GM12878 (cell line): ENCODE measurements around the gene IQCC. TPM values are rescaled to one million over a fixed set of nuclear protein-coding genes. Genes with fewer than 3 reads are reported as not detected.

Source experiments
- ATAC-seq: fragments of 200-7000 bp; cut with Tn5 transposase; 3 replicates; pipeline ENCODE4 v1.9.1; 2020; ENCODE audit warnings: mild to moderate bottlenecking, moderate library complexity
- BruUV-seq: library from RNA; stranded (reverse); fragments of 400-500 nt; replicated peaks from 2 replicates; lab custom pipeline; 2021; lab: Mats Ljungman, UMichigan
- CTCF ChIA-PET: fragments of 300-600 bp; sonication (Branson Sonifier 250); formaldehyde crosslinking; extraction: SDS; loops from one replicate; lab custom pipeline; 2021; ENCODE audit warnings: inconsistent platforms; lab: Yijun Ruan, JAX
- POLR2A ChIA-PET: fragments of 350-600 bp; formaldehyde crosslinking; extraction: SDS; loops from one replicate; lab custom pipeline; 2021; ENCODE audit warnings: inconsistent platforms; lab: Charles Lee
- RAD21 ChIA-PET: fragments of 300-600 bp; sonication (Branson Sonifier 250); formaldehyde crosslinking; loops from one replicate; lab custom pipeline; 2023; ENCODE audit warnings: antibody characterized with exemption; ENCODE audit not compliant: unreplicated experiment; lab: Charles Lee
- SMC1A ChIA-PET: fragments of 300-600 bp; sonication (Branson Sonifier 250); formaldehyde crosslinking; loops from one replicate; lab custom pipeline; 2023; ENCODE audit not compliant: unreplicated experiment, uncharacterized antibody; lab: Charles Lee
- DNase-seq: peaks from one replicate; pipeline ENCODE4 v3.0.0-alpha.2; 2011; ENCODE audit warnings: low read depth, low spot score
- FAIRE-seq: peaks from 3 replicates; lab custom pipeline; 2011; peaks lifted over from hg19 to GRCh38; lab: Jason Lieb, UNC
- H2AFZ ChIP-seq: 2 replicates; pipeline ENCODE4 v1.6.0; 2011; ENCODE audit warnings: low read depth, low read length, control low read depth; ENCODE audit not compliant: control insufficient read depth
- H3K27ac ChIP-seq: 2 replicates; pipeline ENCODE4 v1.5.1; 2011; ENCODE audit warnings: control low read depth; ENCODE audit not compliant: control insufficient read depth, insufficient read depth
- H3K27me3 ChIP-seq, 2 experiments: replicated peaks in 1 of 2; 2 replicates each; pipeline versions ENCODE4 v1.6.0 to v1.6.1; 2011; ENCODE audit warnings: low read length in 1 of 2; ENCODE audit not compliant: control insufficient read depth in 2 of 2, insufficient read depth in 2 of 2
- H3K36me3 ChIP-seq, 2 experiments: 2 replicates each; pipeline ENCODE4 v1.5.1; 2011; ENCODE audit warnings: low read length in 1 of 2; ENCODE audit not compliant: control insufficient read depth in 2 of 2, insufficient read depth in 2 of 2
- H3K4me1 ChIP-seq: 2 replicates; pipeline ENCODE4 v1.6.1; 2011; ENCODE audit warnings: mild to moderate bottlenecking, low read length, moderate library complexity, mixed read lengths; ENCODE audit not compliant: control insufficient read depth, insufficient read depth
- H3K4me2 ChIP-seq: 2 replicates; pipeline ENCODE4 v1.6.0; 2011; ENCODE audit warnings: control low read depth; ENCODE audit not compliant: control insufficient read depth, insufficient read depth
- H3K4me3 ChIP-seq: fragments of 200-600 bp; sonication (generic); 2 replicates; pipeline ENCODE4 v1.5.1; 2016
- H3K79me2 ChIP-seq: 2 replicates; pipeline ENCODE4 v1.6.0; 2011; ENCODE audit warnings: low read length; ENCODE audit not compliant: control insufficient read depth, insufficient read depth
- H3K9ac ChIP-seq: 2 replicates; pipeline ENCODE4 v1.8.0; 2011; ENCODE audit warnings: low read length, control low read depth, mixed read lengths; ENCODE audit not compliant: control insufficient read depth, insufficient read depth
- H3K9me3 ChIP-seq: replicated peaks from 3 replicates; pipeline ENCODE4 v1.5.1; 2011; ENCODE audit warnings: mild to moderate bottlenecking, low read length; ENCODE audit not compliant: control insufficient read depth, insufficient read depth
- H4K20me1 ChIP-seq: 2 replicates; pipeline ENCODE4 v1.6.0; 2011; ENCODE audit not compliant: control insufficient read depth, insufficient read depth
- ATF2 ChIP-seq: IDR thresholded peaks from 2 replicates; pipeline ENCODE4 v1.6.1; 2012; ENCODE audit warnings: low read length, inconsistent platforms
- BMI1 ChIP-seq: fragments of 450-650 bp; IDR thresholded peaks from 2 replicates; pipeline ENCODE4 v1.6.1; 2016; ENCODE audit warnings: mild to moderate bottlenecking, moderate library complexity, borderline replicate concordance
- CUX1 ChIP-seq: IDR thresholded peaks from 2 replicates; pipeline ENCODE4 v1.6.1; 2012; ENCODE audit warnings: improper control_type of control experiment, low read depth, low read length; ENCODE audit not compliant: insufficient replicate concordance
- EP300 ChIP-seq, 2 experiments: fragments of 150-350 bp in 1 of 2; IDR thresholded peaks; 2 replicates each; pipeline ENCODE4 v1.6.1; 2011 to 2012; ENCODE audit warnings: low read depth in 2 of 2, low read length in 2 of 2, borderline replicate concordance in 1 of 2, improper control_type of control experiment in 1 of 2, inconsistent platforms in 1 of 2; ENCODE audit not compliant: control insufficient read depth in 1 of 2
- HDAC2 ChIP-seq: fragments of 200-600 bp; sonication (generic); IDR thresholded peaks from 2 replicates; pipeline ENCODE4 v1.6.1; 2017
- HDGF ChIP-seq: fragments of 450-650 bp; IDR thresholded peaks from 2 replicates; pipeline ENCODE4 v1.6.1; 2016; ENCODE audit warnings: antibody characterized with exemption
- IRF4 ChIP-seq: IDR thresholded peaks from 2 replicates; pipeline ENCODE4 v1.6.1; 2011; ENCODE audit warnings: low read depth, low read length
- RAD51 ChIP-seq: fragments of 450-650 bp; IDR thresholded peaks from 2 replicates; pipeline ENCODE4 v1.6.1; 2016; ENCODE audit warnings: moderate library complexity, mild to moderate bottlenecking, inconsistent platforms
- RCOR1 ChIP-seq: conservative IDR thresholded peaks from 2 replicates; pipeline ENCODE4 v1.6.1; 2012; ENCODE audit warnings: low read depth, low read length, improper control_type of control experiment
- SREBF1 ChIP-seq: IDR thresholded peaks from 2 replicates; pipeline ENCODE4 v1.6.1; 2012; ENCODE audit warnings: mild to moderate bottlenecking, low read length
- USF2 ChIP-seq: IDR thresholded peaks from 2 replicates; pipeline ENCODE4 v1.6.1; 2011; ENCODE audit warnings: low read depth, low read length, improper control_type of control experiment, borderline replicate concordance
- ZNF592 ChIP-seq: fragments of 450-650 bp; IDR thresholded peaks from 2 replicates; pipeline ENCODE4 v1.6.1; 2017; ENCODE audit warnings: mild to moderate bottlenecking, moderate library complexity
- WGBS: methylation state at CpG from one replicate; pipeline ENCODE4 v1.1.6; 2016; ENCODE audit warnings: low lambda C conversion rate; ENCODE audit not compliant: insufficient replicate concordance, insufficient coverage; ENCODE audit errors: missing lambda C conversion rate; 5-methylcytosine and 5-hydroxymethylcytosine counted together
- in situ Hi-C: fragments of 300-500 bp; cut with MboI; formaldehyde crosslinking; loops from 9 replicates; pipeline ENCODE4 v1.14.3; 2018; ENCODE audit warnings: mixed read lengths
- intact Hi-C: fragments of 100-400 bp; cut with micrococcal nuclease; formaldehyde crosslinking; loops from one replicate; pipeline ENCODE4 v1.14.2; 2022; ENCODE audit not compliant: unreplicated experiment
- polyA plus RNA-seq, 11 experiments: library from polyadenylated mRNA; depleted of rRNA in 4 of 11; unstranded in 6 of 11; stranded (reverse) in 5 of 11; fragments of >200 nt; fragmentation: Nextera tagmentation in 4 of 11; fragmentation: Illumina TruSeq in 1 of 11; extraction: Ambion mirVana in 4 of 11; extraction: Trizol in 1 of 11; gene quantifications; 1 replicate in 1 of 11; 2 replicates in 10 of 11; pipeline versions ENCODE4 v1.2.1 to v1.2.3, GENCODE V29; 2011 to 2016; ENCODE audit warnings: inconsistent platforms in 2 of 11, missing spikeins in 2 of 11, low read depth in 1 of 11
- total RNA-seq, 4 experiments: library from RNA; depleted of rRNA in 3 of 4; stranded (reverse); fragments of >200 nt in 3 of 4; fragmentation: Illumina TruSeq in 1 of 4; extraction: Trizol in 1 of 4; gene quantifications; 2 replicates each; pipeline versions ENCODE4 v1.2.1 to v1.2.3, GENCODE V29; 2013 to 2021

The IQCC gene
- total and polyA plus RNA-seq, 10 of the 15 experiments (the other 5 are each of a cell fraction or from before 2014, with no cell fraction given) = 2.1 to 6.8 (median 4.9) TPM

GRCh38 chr1:32219022-32219421 lies 13.6 kb downstream of the IQCC start:
- Histone ChIP-seq H4K20me1 (no peaks in the 10 kb centered on the region), H3K9ac (no peak overlapping the region), H3K4me3 (no peak overlapping the region), H3K27me3 (no peaks in the 10 kb centered on the region), H3K9me3 (no peaks in the 10 kb centered on the region), H3K36me3 (peaks cover 0 to 14% of the 10 kb centered on the region in 2 experiments; a peak in 3 of 4 replicates), H3K27ac (no peak overlapping the region), H3K79me2 (peaks cover 25% of the 10 kb centered on the region), H3K4me2 (no peak overlapping the region), H2AFZ (no peak overlapping the region), H3K4me1 (peaks cover 10% of the 10 kb centered on the region)
- RAD21 ChIA-PET = interaction anchor here (0.6 to 1.7 kb wide), 3 partner anchors 22 to 389 kb away, joined by 3 to 5 read pairs (median 3); no protein-coding TSS in a partner anchor
- SMC1A ChIA-PET = interaction anchor here (0.6 to 1.3 kb wide), 6 partner anchors 11 to 182 kb away, joined by 3 to 4 read pairs (median 3); no protein-coding TSS in a partner anchor
- FAIRE-seq (no peak), ATAC-seq (no peak), DNase-seq (no peak)
- in situ Hi-C loops (no loop called here), intact Hi-C loops (no loop called here)
- WGBS = 65% methylated on average over 5 of the region's 7 CpGs
- POLR2A ChIA-PET = interaction anchor here (0.6 kb wide), 1 partner anchor 24 kb away, joined by 3 read pairs; no protein-coding TSS in a partner anchor
- BruUV-seq = no TSS peak
- CTCF ChIA-PET = interaction anchor here (1.0 to 6.0 kb wide), 7 partner anchors 16 to 182 kb away, joined by 3 to 46 read pairs (median 4); partner anchors contain the start of gene FAM167B
- no peak for TF ChIP-seq RAD51
- TF ChIP-seq USF2 = no peak
- no peak for TF ChIP-seq BMI1
- no peak for TF ChIP-seq IRF4
- TF ChIP-seq HDGF = no peak
- no peak for TF ChIP-seq ATF2
- no peak for TF ChIP-seq HDAC2
- TF ChIP-seq RCOR1 = no peak
- TF ChIP-seq ZNF592 = no peak
- TF ChIP-seq CUX1 = no peak
- no peak for TF ChIP-seq SREBF1
- no peak for TF ChIP-seq EP300 (IDR thresholded peaks at IDR 0.05; ENCODE audit: borderline replicate concordance in 1 of 2, control insufficient read depth in 1 of 2, low read depth in 2 of 2, low read length in 2 of 2)
